K562 (cell line): ENCODE measurements around the gene CDSN. TPM values are rescaled to one million over a fixed set of nuclear protein-coding genes. Genes with fewer than 3 reads are reported as not detected.

Source experiments
- ATAC-seq: fragments of 200-7000 bp; cut with Tn5 transposase; 3 replicates; pipeline ENCODE4 v1.9.1; 2020; ENCODE audit warnings: moderate library complexity
- BruUV-seq: library from RNA; stranded (reverse); fragments of 400-500 nt; replicated peaks from 2 replicates; lab custom pipeline; 2021; lab: Mats Ljungman, UMichigan
- CTCF ChIA-PET: fragments of 300-600 bp; formaldehyde crosslinking; extraction: SDS; loops from one replicate; lab custom pipeline; 2021; ENCODE audit warnings: low intra/inter-chr PET ratio; lab: Yijun Ruan, JAX
- POLR2A ChIA-PET: fragments of 300-600, 350-650 bp; sonication (Branson Sonifier 250); formaldehyde crosslinking; extraction: SDS; loops from one replicate; lab custom pipeline; 2021; ENCODE audit warnings: antibody characterized with exemption, inconsistent platforms; lab: Yijun Ruan, JAX
- DNase-seq, 4 experiments: peaks; one replicate each; pipeline versions ENCODE4 v3.0.0 to v3.0.0-alpha.2; 2011 to 2018; ENCODE audit warnings: low spot score in 3 of 4, mixed read lengths in 3 of 4; ENCODE audit errors: extremely low read depth in 1 of 4
- FAIRE-seq: peaks from 2 replicates; lab custom pipeline; 2011; peaks lifted over from hg19 to GRCh38; lab: Jason Lieb, UNC
- H2AFZ ChIP-seq: 2 replicates; pipeline ENCODE4 v1.6.0; 2011; ENCODE audit warnings: low read depth, low read length, control low read depth, inconsistent platforms
- H3K27ac ChIP-seq: fragments of 200-600 bp; 3 replicates; pipeline ENCODE4 v1.8.0; 2011; ENCODE audit warnings: low read depth, mild to moderate bottlenecking, control low read depth, inconsistent platforms, low read length, moderate library complexity, mixed read lengths; ENCODE audit errors: extremely low read depth
- H3K27me3 ChIP-seq, 2 experiments: fragments of 300-600 bp in 1 of 2; 2 replicates in 1 of 2; 3 replicates in 1 of 2; pipeline versions ENCODE4 v1.6.0 to v1.8.0; 2011; ENCODE audit warnings: inconsistent platforms in 2 of 2, low read length in 2 of 2, mild to moderate bottlenecking in 1 of 2, mixed read lengths in 1 of 2, moderate library complexity in 1 of 2; ENCODE audit not compliant: control insufficient read depth in 2 of 2, insufficient read depth in 2 of 2
- H3K36me3 ChIP-seq: fragments of 300-600 bp; 3 replicates; pipeline ENCODE4 v1.8.0; 2011; ENCODE audit warnings: mild to moderate bottlenecking, low read length, inconsistent platforms; ENCODE audit not compliant: control insufficient read depth, insufficient read depth
- H3K4me1 ChIP-seq, 2 experiments: fragments of 200-600 bp in 1 of 2; replicated peaks in 1 of 2; 2 replicates in 1 of 2; 3 replicates in 1 of 2; pipeline versions ENCODE4 v1.5.1 to v1.8.0; 2011; ENCODE audit warnings: inconsistent platforms in 2 of 2, low read length in 2 of 2, mild to moderate bottlenecking in 1 of 2, mixed read lengths in 1 of 2, moderate library complexity in 1 of 2; ENCODE audit not compliant: control insufficient read depth in 2 of 2, insufficient read depth in 2 of 2
- H3K4me2 ChIP-seq: 2 replicates; pipeline ENCODE4 v1.6.1; 2011; ENCODE audit warnings: low read length, control low read depth, inconsistent platforms, mixed read lengths; ENCODE audit not compliant: insufficient read depth
- H3K4me3 ChIP-seq: fragments of 200-600 bp; sonication (generic), shearing (Covaris generic); 2 replicates; pipeline ENCODE4 v1.5.1; 2016; ENCODE audit warnings: control low read depth, inconsistent platforms
- H3K79me2 ChIP-seq: fragments of 200-600 bp; 3 replicates; pipeline ENCODE4 v1.8.0; 2011; ENCODE audit warnings: low read length, inconsistent platforms; ENCODE audit not compliant: control insufficient read depth, insufficient read depth
- H3K9ac ChIP-seq, 2 experiments: 2 replicates each; pipeline versions ENCODE4 v1.6.0 to v1.6.1; 2011; ENCODE audit warnings: low read depth in 2 of 2, low read length in 2 of 2, control low read depth in 1 of 2, inconsistent platforms in 1 of 2, mild to moderate bottlenecking in 1 of 2, mixed read lengths in 1 of 2; ENCODE audit not compliant: insufficient read depth in 1 of 2
- H3K9me1 ChIP-seq: one replicate; pipeline ENCODE4 v1.6.0; 2011; ENCODE audit warnings: inconsistent platforms, mild to moderate bottlenecking, low read length, moderate library complexity; ENCODE audit not compliant: control insufficient read depth, insufficient read depth
- H3K9me3 ChIP-seq: replicated peaks from 2 replicates; pipeline ENCODE4 v1.5.1; 2011; ENCODE audit warnings: low read depth, low read length, inconsistent platforms; ENCODE audit not compliant: control insufficient read depth, insufficient read depth
- H4K20me1 ChIP-seq: replicated peaks from 2 replicates; pipeline ENCODE4 v1.6.1; 2011; ENCODE audit warnings: low read length, inconsistent platforms, mixed read lengths; ENCODE audit not compliant: control insufficient read depth, insufficient read depth
- BMI1 ChIP-seq: fragments of 150-350 bp; IDR thresholded peaks from 2 replicates; pipeline ENCODE4 v1.6.1; 2014; ENCODE audit warnings: low read length
- DIDO1 ChIP-seq: fragments of 450-650 bp; IDR thresholded peaks from 2 replicates; pipeline ENCODE4 v1.6.1; 2016; ENCODE audit warnings: low read depth, missing biosample characterization, missing genetic modification characterization
- ELF4 ChIP-seq: fragments of 450-650 bp; formaldehyde crosslinking; IDR thresholded peaks from 2 replicates; pipeline ENCODE4 v1.4.0; 2022; ENCODE audit warnings: missing genetic modification characterization
- KDM5B ChIP-seq: fragments of 200-600 bp; sonication (generic); IDR thresholded peaks from 2 replicates; pipeline ENCODE4 v1.6.1; 2012; ENCODE audit warnings: low read depth, mild to moderate bottlenecking, moderate library complexity, low read length, control low read depth, inconsistent platforms; ENCODE audit not compliant: insufficient replicate concordance
- NFE2L1 ChIP-seq: fragments of 450-650 bp; IDR thresholded peaks from 2 replicates; pipeline ENCODE4 v1.6.1; 2016; ENCODE audit warnings: missing genetic modification characterization, low read depth, mild to moderate bottlenecking, missing compliant biosample characterization, moderate library complexity, borderline replicate concordance
- SMAD2 ChIP-seq: fragments of 150-350 bp; IDR thresholded peaks from 2 replicates; pipeline ENCODE4 v1.6.1; 2014; ENCODE audit warnings: low read depth, mild to moderate bottlenecking, low read length
- SPI1 ChIP-seq: IDR thresholded peaks from 2 replicates; pipeline ENCODE4 v1.6.1; 2011; ENCODE audit warnings: low read depth, low read length, control low read depth, borderline replicate concordance
- ZBED1 ChIP-seq: IDR thresholded peaks from 2 replicates; pipeline ENCODE4 v1.6.1; 2014
- ZNF239 ChIP-seq: fragments of 250-450 bp; sonication (Bioruptor Pico); IDR thresholded peaks from 2 replicates; pipeline ENCODE4 v1.4.0; 2020; ENCODE audit warnings: mild to moderate bottlenecking
- ZNF24 ChIP-seq: fragments of 450-650 bp; IDR thresholded peaks from 2 replicates; pipeline ENCODE4 v1.6.1; 2016
- ZNF699 ChIP-seq: fragments of 250-450 bp; sonication (Bioruptor Pico); IDR thresholded peaks from 2 replicates; pipeline ENCODE4 v1.8.0; 2021; ENCODE audit warnings: mild to moderate bottlenecking, moderate library complexity; ENCODE audit not compliant: insufficient replicate concordance
- ZNF79 ChIP-seq: fragments of 250-450 bp; sonication (Bioruptor Pico); IDR thresholded peaks from 2 replicates; pipeline ENCODE4 v1.4.0; 2020; ENCODE audit warnings: low read depth, mild to moderate bottlenecking, moderate library complexity
- WGBS: fragments of 100-300 bp; shearing (Covaris generic); methylation state at CpG from one replicate; pipeline ENCODE4 v1.1.6; 2016; ENCODE audit warnings: low coverage, mixed read lengths; ENCODE audit not compliant: insufficient coverage; ENCODE audit errors: missing lambda C conversion rate; 5-methylcytosine and 5-hydroxymethylcytosine counted together
- in situ Hi-C: fragments of 300-500 bp; cut with MboI; formaldehyde crosslinking; loops from 4 replicates; pipeline ENCODE4 v1.15.0; 2018; ENCODE audit warnings: inconsistent platforms, mixed read lengths
- intact Hi-C: fragments of 100-400 bp; cut with micrococcal nuclease; formaldehyde crosslinking; loops from 2 replicates; pipeline ENCODE4 v1.14.2; 2022
- polyA plus RNA-seq, 8 experiments: library from polyadenylated mRNA; depleted of rRNA in 4 of 8; stranded (reverse) in 5 of 8; unstranded in 3 of 8; fragments of >200 nt; fragmentation: Nextera tagmentation in 2 of 8; fragmentation: Illumina TruSeq in 1 of 8; extraction: Ambion mirVana in 2 of 8; extraction: Trizol in 1 of 8; gene quantifications; 2 replicates each; pipeline versions ENCODE4 v1.2.1 to v1.2.3, GENCODE V29; 2011 to 2014; ENCODE audit warnings: inconsistent platforms in 1 of 8, missing spikeins in 1 of 8
- total RNA-seq, 7 experiments: library from RNA; depleted of rRNA in 6 of 7; stranded (reverse); fragments of >200 nt in 6 of 7; fragmentation: Illumina TruSeq in 2 of 7; extraction: Trizol in 2 of 7; gene quantifications; 2 replicates each; pipeline versions ENCODE4 v1.2.1 to v1.2.3, GENCODE V29; 2011 to 2021; ENCODE audit warnings: low replicate concordance in 1 of 7
- TF ChIP-seq, protein P1 (sequence below): fragments of 450-650 bp; IDR thresholded peaks from one replicate; pipeline ENCODE4 v1.6.1; 2018; ENCODE audit warnings: mild to moderate bottlenecking, moderate library complexity; ENCODE audit not compliant: partially characterized antibody
- TF ChIP-seq, protein P2 (sequence below): fragments of 250-450 bp; sonication (Bioruptor Pico); IDR thresholded peaks from 2 replicates; pipeline ENCODE4 v1.5.1; 2021; ENCODE audit warnings: mild to moderate bottlenecking
- TF ChIP-seq, protein P3 (sequence below): IDR thresholded peaks from 2 replicates; pipeline ENCODE4 v1.6.1; 2016; ENCODE audit warnings: missing genetic modification characterization, missing compliant biosample characterization
- TF ChIP-seq, protein P4 (sequence below), 2 experiments: fragments of 450-650 bp; IDR thresholded peaks; 2 replicates each; pipeline ENCODE4 v1.6.1; 2016

CDSN gene
- total and polyA plus RNA-seq, 9 of the 15 experiments (the other 6 are each of a cell fraction or from before 2014, with no cell fraction given): not detected

DNA sequence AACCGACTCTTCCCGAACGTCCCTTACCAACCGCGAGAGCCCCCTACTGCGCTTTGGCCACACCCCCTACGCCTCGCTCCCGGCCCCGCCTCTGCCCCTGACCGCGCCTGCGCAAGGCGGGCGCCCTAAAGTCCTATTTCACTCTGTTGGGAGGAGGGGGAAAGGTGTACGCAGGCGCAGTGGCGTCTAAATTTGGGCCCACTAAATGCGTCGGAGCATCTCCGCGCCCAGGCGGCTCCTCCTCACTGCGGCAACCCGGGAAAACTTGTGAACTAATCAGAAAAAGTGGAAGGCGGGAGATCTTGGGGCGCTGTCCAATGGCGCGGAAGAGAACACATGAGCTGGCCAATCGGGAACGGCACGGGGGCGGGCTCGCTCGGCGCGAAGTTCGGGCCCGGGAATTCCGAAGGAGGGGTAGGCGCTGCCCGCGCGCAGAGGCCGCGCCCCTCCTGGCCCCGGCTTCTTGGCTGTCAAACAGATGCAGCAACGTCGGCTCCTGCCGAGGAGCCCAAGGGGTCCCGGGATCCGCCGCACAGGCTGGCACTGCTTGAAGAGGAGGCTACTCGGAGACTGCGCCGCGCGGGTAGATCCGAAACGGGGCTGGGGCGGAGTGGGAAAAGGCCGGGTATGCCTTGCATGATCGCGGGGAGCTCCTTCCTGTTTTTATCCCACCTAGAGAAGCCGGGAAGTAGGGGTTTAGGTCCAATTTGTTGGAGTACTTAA, 38.1 kb upstream of the CDSN start, which contains the start of gene TCF19:
Gene TCF19, plus strand, starts transcription at position 450 of the 723 bp plus-strand sequence. CDS start 881 bp downstream, outside the sequence.
- BruUV-seq: no TSS peak
- WGBS: under 1% methylated on average over 60 of the region's 65 CpGs
- Histone ChIP-seq H3K9ac (peak within 1 kb of the TSS; percentile 81 to 96), H3K4me1 (peaks cover 17 to 30% of the 10 kb centered on the region in 2 experiments; a peak in 4 of 5 replicates), H2AFZ (peak within 1 kb of the TSS; percentile 96), H4K20me1 (no peaks in the 10 kb centered on the region; the same call in 1 of the 2 replicates), H3K9me3 (no peaks in the 10 kb centered on the region), H3K4me2 (peak within 1 kb of the TSS; percentile 92), H3K27me3 (no peaks in the 10 kb centered on the region), H3K4me3 (peak within 1 kb of the TSS; percentile 75), H3K9me1 (no peaks in the 10 kb centered on the region), H3K36me3 (peaks cover 50% of the 10 kb centered on the region; the same call in 2 of the 3 replicates), H3K79me2 (peaks cover 24% of the 10 kb centered on the region; the same call in 2 of the 3 replicates), H3K27ac (peak within 1 kb of the TSS; percentile 79)
- ATAC-seq: peak; percentile 95
- in situ Hi-C loops (no loop called here), intact Hi-C loops (loop anchor here (2.0 kb wide), 1 partner anchor 22 kb away; no protein-coding TSS in a partner anchor)
- ChIA-PET POLR2A (interaction anchor here (0.6 to 1.9 kb wide), 12 partner anchors 9 to 473 kb away, joined by 3 to 7 read pairs (median 4); no protein-coding TSS in a partner anchor), CTCF (interaction anchor here (0.6 kb wide), 1 partner anchor 149 kb away, joined by 3 read pairs; no protein-coding TSS in a partner anchor)
- DNase-seq: peak; percentile 100
- FAIRE-seq: peak; percentile 98
- no peak for TF ChIP-seq ELF4
- TF ChIP-seq BMI1: no peak
- peak; percentile 37; the same call in 1 of the 2 replicates for TF ChIP-seq ZNF24
- TF ChIP-seq KDM5B: no peak
- TF ChIP-seq, protein P1, sequence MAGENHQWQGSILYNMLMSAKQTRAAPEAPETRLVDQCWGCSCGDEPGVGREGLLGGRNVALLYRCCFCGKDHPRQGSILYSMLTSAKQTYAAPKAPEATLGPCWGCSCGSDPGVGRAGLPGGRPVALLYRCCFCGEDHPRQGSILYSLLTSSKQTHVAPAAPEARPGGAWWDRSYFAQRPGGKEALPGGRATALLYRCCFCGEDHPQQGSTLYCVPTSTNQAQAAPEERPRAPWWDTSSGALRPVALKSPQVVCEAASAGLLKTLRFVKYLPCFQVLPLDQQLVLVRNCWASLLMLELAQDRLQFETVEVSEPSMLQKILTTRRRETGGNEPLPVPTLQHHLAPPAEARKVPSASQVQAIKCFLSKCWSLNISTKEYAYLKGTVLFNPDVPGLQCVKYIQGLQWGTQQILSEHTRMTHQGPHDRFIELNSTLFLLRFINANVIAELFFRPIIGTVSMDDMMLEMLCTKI: no peak
- TF ChIP-seq, protein P2, sequence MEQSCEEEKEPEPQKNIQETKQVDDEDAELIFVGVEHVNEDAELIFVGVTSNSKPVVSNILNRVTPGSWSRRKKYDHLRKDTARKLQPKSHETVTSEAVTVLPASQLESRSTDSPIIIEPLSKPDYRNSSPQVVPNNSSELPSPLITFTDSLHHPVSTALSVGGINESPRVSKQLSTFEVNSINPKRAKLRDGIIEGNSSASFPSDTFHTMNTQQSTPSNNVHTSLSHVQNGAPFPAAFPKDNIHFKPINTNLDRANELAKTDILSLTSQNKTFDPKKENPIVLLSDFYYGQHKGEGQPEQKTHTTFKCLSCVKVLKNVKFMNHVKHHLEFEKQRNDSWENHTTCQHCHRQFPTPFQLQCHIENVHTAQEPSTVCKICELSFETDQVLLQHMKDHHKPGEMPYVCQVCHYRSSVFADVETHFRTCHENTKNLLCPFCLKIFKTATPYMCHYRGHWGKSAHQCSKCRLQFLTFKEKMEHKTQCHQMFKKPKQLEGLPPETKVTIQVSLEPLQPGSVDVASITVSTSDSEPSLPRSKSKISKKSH (CRISPR knock-in tag): no peak
- TF ChIP-seq ZNF699 (CRISPR knock-in tag): no peak
- TF ChIP-seq ZBED1: no peak
- no peak for TF ChIP-seq SMAD2
- TF ChIP-seq, protein P3, sequence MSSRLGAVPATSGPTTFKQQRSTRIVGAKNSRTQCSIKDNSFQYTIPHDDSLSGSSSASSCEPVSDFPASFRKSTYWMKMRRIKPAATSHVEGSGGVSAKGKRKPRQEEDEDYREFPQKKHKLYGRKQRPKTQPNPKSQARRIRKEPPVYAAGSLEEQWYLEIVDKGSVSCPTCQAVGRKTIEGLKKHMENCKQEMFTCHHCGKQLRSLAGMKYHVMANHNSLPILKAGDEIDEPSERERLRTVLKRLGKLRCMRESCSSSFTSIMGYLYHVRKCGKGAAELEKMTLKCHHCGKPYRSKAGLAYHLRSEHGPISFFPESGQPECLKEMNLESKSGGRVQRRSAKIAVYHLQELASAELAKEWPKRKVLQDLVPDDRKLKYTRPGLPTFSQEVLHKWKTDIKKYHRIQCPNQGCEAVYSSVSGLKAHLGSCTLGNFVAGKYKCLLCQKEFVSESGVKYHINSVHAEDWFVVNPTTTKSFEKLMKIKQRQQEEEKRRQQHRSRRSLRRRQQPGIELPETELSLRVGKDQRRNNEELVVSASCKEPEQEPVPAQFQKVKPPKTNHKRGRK (tag): no peak
- TF ChIP-seq DIDO1: peak; percentile 19; the same call in 1 of the 2 replicates
- TF ChIP-seq SPI1: no peak
- TF ChIP-seq, protein P4, sequence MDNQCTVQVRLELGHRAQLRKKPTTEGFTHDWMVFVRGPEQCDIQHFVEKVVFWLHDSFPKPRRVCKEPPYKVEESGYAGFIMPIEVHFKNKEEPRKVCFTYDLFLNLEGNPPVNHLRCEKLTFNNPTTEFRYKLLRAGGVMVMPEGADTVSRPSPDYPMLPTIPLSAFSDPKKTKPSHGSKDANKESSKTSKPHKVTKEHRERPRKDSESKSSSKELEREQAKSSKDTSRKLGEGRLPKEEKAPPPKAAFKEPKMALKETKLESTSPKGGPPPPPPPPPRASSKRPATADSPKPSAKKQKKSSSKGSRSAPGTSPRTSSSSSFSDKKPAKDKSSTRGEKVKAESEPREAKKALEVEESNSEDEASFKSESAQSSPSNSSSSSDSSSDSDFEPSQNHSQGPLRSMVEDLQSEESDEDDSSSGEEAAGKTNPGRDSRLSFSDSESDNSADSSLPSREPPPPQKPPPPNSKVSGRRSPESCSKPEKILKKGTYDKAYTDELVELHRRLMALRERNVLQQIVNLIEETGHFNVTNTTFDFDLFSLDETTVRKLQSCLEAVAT (IDR thresholded peaks at IDR 0.05): peak in 1 of 2 experiments; percentile 69; a peak in 1 of 4 replicates
- TF ChIP-seq ZNF79 (CRISPR knock-in tag): no peak
- no peak for TF ChIP-seq ZNF239 (CRISPR knock-in tag)
- no peak for TF ChIP-seq NFE2L1 (tag)
